ENCODE measurements around the gene SLC49A4.
A peak's percentile ranks its signal among the peaks of the same experiment; 100 is the strongest.

The SLC49A4 gene

DNA sequence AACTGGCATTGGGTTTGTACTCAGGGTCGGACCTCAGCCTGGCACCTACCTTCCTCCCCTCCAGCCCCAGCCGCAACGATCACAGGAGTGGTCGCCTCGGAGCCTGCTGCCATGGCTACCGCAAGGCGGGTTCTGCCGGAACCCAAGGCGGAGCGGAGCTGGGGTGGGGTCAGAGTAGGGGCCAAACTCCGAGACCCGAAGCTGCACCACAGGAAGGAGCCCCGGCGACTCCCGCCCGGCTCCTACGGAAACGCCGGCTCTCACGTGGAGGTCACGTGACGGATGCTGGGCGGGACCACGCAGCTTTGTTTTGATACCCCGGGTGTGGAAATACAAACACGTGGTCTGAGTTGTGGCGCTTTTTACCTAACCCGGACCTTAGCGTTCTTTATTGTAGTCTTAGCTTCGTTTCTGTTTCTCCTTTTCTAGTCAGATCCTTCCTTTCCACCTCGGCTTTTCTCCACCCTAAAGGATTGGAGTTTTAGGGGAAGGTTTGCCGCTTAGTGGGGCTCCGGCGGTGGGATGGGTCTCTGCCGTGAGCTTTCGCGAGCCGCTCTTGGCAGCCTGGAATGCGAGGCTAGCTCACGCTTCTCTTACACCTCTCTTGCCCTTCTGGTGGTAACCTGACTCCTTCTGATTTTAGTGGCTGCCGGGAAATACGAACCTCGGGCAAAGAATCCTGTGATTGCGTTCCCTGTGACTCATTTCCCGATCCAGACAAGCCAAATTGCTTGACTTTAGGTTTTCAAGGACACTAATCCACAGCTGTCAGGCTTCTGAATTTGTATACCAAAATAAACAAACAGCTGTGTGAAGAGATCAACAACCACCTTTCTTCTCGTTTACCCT lies 1.1 kb upstream of the SLC49A4 start, which contains the start of gene HSPBAP1:
HSPBAP1 (minus strand) TSS at position 264 of the 849 bp plus-strand sequence; CDS start at position 113, 151 bp downstream.
- TF ChIP-seq, protein P1, sequence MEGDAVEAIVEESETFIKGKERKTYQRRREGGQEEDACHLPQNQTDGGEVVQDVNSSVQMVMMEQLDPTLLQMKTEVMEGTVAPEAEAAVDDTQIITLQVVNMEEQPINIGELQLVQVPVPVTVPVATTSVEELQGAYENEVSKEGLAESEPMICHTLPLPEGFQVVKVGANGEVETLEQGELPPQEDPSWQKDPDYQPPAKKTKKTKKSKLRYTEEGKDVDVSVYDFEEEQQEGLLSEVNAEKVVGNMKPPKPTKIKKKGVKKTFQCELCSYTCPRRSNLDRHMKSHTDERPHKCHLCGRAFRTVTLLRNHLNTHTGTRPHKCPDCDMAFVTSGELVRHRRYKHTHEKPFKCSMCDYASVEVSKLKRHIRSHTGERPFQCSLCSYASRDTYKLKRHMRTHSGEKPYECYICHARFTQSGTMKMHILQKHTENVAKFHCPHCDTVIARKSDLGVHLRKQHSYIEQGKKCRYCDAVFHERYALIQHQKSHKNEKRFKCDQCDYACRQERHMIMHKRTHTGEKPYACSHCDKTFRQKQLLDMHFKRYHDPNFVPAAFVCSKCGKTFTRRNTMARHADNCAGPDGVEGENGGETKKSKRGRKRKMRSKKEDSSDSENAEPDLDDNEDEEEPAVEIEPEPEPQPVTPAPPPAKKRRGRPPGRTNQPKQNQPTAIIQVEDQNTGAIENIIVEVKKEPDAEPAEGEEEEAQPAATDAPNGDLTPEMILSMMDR (IDR thresholded peaks at IDR 0.05; ENCODE audit: unreplicated experiment in 3 of 3): no peak
- Mint-ChIP-seq H3K4me1 (peaks cover 18% of the 10 kb centered on the region), H3K4me3 (no peak within 1 kb of the TSS), H3K27me3 (ENCODE audit: low read depth) (no peaks in the 10 kb centered on the region), H3K36me3 (ENCODE audit: low read depth) (no peaks in the 10 kb centered on the region), H3K9me3 (no peaks in the 10 kb centered on the region), H3K27ac (peak within 1 kb of the TSS; percentile 80 to 94 (median 92))

DNA sequence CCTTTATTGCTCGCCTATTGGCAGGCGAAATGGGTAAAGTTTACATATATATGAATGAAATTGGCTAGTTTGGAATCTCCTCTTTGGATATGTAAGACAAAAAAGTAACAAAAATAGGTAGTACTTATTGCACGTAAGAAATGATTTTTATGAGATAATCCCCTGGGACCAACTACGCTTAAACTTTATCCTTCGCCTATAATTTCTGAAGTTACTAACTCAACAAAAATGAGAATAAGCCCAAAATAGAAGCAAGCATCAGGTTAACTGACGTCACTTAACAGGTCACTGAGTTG lies 438 bp upstream of the SLC49A4 start:
- Mint-ChIP-seq H3K9me3 (no peaks in the 10 kb centered on the region), H3K4me1 (peaks cover 18% of the 10 kb centered on the region), H3K27me3 (ENCODE audit: low read depth) (no peaks in the 10 kb centered on the region), H3K27ac (peak overlapping the region; percentile 80 to 94 (median 92)), H3K36me3 (ENCODE audit: low read depth) (no peaks in the 10 kb centered on the region), H3K4me3 (no peak overlapping the region)
- TF ChIP-seq, protein P1 (IDR thresholded peaks at IDR 0.05; ENCODE audit: unreplicated experiment in 3 of 3): no peak

DNA sequence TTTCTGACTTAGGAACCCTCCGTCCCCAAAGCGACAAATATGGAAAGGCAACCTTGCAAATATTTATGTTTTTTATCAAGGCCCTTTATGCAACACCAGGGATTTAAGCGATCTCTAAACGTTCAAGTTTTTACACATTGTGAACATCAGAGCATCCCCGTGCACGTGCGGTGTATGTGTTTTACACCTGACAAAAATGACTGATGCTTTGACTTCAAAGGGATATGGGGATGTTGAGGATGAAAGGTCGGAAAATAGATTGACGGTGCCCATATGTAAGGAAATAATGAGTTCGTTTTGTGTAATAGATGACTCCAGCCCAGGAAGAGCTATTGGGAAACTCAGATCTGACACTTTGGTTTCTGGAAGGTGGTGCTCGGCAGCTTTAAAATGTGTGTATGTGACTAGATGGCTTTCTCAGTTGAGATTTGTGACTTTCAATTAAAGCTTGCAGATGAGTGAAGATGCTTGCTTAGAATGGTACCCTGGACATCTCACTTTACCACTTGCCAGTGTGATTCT lies 866 bp downstream of the SLC49A4 start:
- Mint-ChIP-seq H3K4me1 (peaks cover 18% of the 10 kb centered on the region), H3K9me3 (no peaks in the 10 kb centered on the region), H3K27me3 (ENCODE audit: low read depth) (no peaks in the 10 kb centered on the region), H3K36me3 (ENCODE audit: low read depth) (no peaks in the 10 kb centered on the region), H3K27ac (peak overlapping the region in 2 of 3 experiments; percentile 4 to 61), H3K4me3 (peak overlapping the region; percentile 78 to 82 (median 82))
- TF ChIP-seq, protein P1 (IDR thresholded peaks at IDR 0.05; ENCODE audit: unreplicated experiment in 3 of 3): no peak

DNA sequence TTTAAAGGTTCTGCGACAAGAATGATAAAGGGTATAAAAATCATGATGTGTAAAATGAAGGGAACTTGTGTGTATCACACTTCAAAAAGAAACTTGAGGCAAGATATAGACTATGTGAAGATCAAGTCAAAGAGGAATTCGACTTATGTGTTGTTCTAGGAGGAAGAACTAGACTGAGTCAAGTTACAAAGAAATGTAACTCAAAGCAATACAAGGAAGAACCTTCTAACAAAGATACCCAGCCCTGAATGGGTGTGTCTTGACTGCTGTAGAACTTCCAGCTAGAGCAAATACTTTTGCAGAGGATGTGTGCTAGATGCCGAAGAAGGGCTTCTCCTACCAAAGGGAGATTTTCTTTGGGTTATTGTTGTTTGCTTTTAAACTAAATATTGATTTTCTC lies 2.4 kb downstream of the SLC49A4 start:
- Mint-ChIP-seq H3K27me3 (ENCODE audit: low read depth) (no peaks in the 10 kb centered on the region), H3K27ac (no peak overlapping the region), H3K4me3 (peak overlapping the region; percentile 54 to 78 (median 75)), H3K36me3 (ENCODE audit: low read depth) (peaks cover under 1% of the 10 kb centered on the region), H3K4me1 (peaks cover 18% of the 10 kb centered on the region), H3K9me3 (no peaks in the 10 kb centered on the region)
- TF ChIP-seq, protein P1 (IDR thresholded peaks at IDR 0.05; ENCODE audit: unreplicated experiment in 3 of 3): no peak

DNA sequence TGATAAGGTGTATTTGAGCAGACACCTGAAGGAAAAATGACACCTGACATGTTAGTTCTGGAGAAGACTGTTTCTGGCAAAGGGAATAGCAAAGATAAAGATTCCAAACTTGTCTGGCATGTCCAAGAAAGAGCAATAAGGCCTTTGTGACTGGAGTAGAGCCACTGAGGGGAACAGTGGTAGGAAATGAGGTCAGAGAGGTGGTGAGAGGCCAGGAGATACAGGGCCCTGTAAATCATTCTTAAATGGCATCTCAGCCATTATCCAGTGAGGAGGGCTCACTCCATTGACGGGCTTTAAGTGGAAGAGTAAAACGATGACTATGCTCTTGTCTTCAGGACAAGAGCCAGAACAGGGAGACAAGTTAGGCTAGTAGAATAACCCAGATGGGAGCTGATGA lies 4.5 kb downstream of the SLC49A4 start:
- Mint-ChIP-seq H3K36me3 (ENCODE audit: low read depth) (peaks cover 10% of the 10 kb centered on the region), H3K27ac (no peak overlapping the region)
- TF ChIP-seq, protein P1 (IDR thresholded peaks at IDR 0.05; ENCODE audit: unreplicated experiment in 3 of 3): no peak

More for the DNA sequence above, 4.5 kb downstream of the SLC49A4 start:
- H3K4me1 Mint-ChIP-seq: peaks cover 12% of the 10 kb centered on the region
- H3K9me3 Mint-ChIP-seq: no peaks in the 10 kb centered on the region
- H3K4me3 Mint-ChIP-seq: no peak overlapping the region
- no peaks in the 10 kb centered on the region for H3K27me3 Mint-ChIP-seq (ENCODE audit: low read depth)
